ENCODE results near the gene TARS2. TPM values are rescaled to one million over a fixed set of nuclear protein-coding genes. Genes with fewer than 3 reads are reported as not detected.
A peak's percentile ranks its signal among the peaks of the same experiment; 100 is the strongest.

Gene TARS2
- total RNA-seq, 1 donor from 2014 or later = 32.2 TPM

DNA sequence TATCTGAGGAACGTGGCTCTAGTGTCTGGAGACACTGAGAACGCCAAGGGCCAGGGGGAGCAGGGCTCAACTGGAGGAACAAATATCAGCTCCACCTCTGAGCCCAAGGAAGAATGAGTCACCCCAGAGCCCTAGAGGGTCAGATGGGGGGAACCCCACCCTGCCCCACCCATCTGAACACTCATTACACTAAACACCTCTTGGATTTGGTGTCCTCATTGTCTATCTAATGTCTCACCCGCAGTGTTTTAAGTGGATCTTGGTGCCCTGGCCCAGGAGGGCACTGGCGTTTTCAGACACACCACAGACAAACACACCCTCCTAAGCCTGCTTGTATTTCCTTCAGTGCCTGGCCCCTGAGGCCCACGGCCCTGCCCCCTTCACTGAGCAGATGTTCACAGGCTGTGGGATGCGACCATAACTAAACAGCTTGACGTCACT, 26.2 kb downstream of the TARS2 start:
- DNase-seq = no peak
- Histone ChIP-seq H3K4me1 (peaks cover 40% of the 10 kb centered on the region), H3K4me3 (no peak overlapping the region), H3K27ac (replicated peaks) (peak overlapping the region; percentile 16), H3K36me3 (peaks cover 14% of the 10 kb centered on the region), H3K9me3 (replicated peaks) (no peaks in the 10 kb centered on the region), H3K27me3 (ENCODE audit: low read depth) (no peaks in the 10 kb centered on the region)
- TF ChIP-seq, protein P1, sequence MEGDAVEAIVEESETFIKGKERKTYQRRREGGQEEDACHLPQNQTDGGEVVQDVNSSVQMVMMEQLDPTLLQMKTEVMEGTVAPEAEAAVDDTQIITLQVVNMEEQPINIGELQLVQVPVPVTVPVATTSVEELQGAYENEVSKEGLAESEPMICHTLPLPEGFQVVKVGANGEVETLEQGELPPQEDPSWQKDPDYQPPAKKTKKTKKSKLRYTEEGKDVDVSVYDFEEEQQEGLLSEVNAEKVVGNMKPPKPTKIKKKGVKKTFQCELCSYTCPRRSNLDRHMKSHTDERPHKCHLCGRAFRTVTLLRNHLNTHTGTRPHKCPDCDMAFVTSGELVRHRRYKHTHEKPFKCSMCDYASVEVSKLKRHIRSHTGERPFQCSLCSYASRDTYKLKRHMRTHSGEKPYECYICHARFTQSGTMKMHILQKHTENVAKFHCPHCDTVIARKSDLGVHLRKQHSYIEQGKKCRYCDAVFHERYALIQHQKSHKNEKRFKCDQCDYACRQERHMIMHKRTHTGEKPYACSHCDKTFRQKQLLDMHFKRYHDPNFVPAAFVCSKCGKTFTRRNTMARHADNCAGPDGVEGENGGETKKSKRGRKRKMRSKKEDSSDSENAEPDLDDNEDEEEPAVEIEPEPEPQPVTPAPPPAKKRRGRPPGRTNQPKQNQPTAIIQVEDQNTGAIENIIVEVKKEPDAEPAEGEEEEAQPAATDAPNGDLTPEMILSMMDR (IDR thresholded peaks at IDR 0.05; ENCODE audit: borderline replicate concordance) = no peak
- intact Hi-C loops (cut with micrococcal nuclease) = no loop called here

DNA sequence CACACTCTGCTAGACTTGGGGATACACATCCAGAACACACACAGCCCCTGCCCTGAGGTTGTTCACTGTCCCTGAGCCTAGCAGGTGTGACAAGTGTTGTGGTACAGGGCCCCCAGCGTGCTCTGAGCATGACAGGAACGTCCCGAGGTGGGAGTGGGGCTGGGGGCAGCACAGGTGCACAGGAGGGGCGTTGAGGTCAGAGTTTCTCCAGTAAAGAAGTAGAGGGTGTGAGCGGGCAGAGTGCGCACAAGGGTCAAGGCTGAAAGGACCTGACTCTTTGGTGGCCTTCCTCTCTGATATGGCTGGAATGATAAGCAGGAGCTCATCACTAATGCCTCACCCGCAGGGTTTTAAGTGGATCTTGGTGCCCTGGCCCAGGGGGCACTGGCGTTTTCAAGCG, 27.0 kb downstream of the TARS2 start:
- H3K27ac ChIP-seq (replicated peaks) = peak overlapping the region; percentile 94
- no peak for DNase-seq

DNA sequence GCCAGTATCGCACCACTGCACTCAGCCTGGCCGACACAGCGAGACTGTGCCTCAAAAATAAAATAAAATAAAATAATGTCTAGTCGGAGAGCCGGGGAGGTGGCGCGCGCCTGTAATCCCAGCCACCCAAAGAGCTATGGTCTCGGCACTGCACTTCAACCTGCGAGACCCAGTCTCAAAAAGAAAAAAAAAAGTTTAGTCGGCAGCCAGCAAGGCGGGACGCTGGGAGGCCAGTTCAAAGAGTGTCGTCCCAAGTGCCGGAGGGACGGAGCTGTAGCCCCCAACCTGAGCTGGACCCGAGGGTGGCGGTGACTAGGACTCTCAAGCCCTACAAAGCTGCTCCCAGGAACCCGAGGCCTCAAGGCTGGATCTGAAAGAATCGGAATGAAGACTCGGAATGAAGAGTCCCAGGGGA, 27.7 kb downstream of the TARS2 start:
- DNase-seq = no peak
- Histone ChIP-seq H3K9me3 (replicated peaks) (no peaks in the 10 kb centered on the region), H3K27ac (replicated peaks) (peak overlapping the region; percentile 94), H3K4me3 (peak overlapping the region; percentile 74), H3K4me1 (peaks cover 25% of the 10 kb centered on the region), H3K27me3 (ENCODE audit: low read depth) (no peaks in the 10 kb centered on the region), H3K36me3 (peaks cover 14% of the 10 kb centered on the region)
- TF ChIP-seq, protein P1 (IDR thresholded peaks at IDR 0.05; ENCODE audit: borderline replicate concordance) = no peak
- intact Hi-C loops (cut with micrococcal nuclease) = no loop called here

More for the DNA sequence above, 27.0 kb downstream of the TARS2 start:
- Histone ChIP-seq H3K36me3 (peaks cover 14% of the 10 kb centered on the region), H3K4me1 (peaks cover 31% of the 10 kb centered on the region), H3K4me3 (peak overlapping the region; percentile 74), H3K9me3 (replicated peaks) (no peaks in the 10 kb centered on the region), H3K27me3 (ENCODE audit: low read depth) (no peaks in the 10 kb centered on the region)
- intact Hi-C loops (cut with micrococcal nuclease) = no loop called here
- TF ChIP-seq, protein P1 (IDR thresholded peaks at IDR 0.05; ENCODE audit: borderline replicate concordance) = no peak

DNA sequence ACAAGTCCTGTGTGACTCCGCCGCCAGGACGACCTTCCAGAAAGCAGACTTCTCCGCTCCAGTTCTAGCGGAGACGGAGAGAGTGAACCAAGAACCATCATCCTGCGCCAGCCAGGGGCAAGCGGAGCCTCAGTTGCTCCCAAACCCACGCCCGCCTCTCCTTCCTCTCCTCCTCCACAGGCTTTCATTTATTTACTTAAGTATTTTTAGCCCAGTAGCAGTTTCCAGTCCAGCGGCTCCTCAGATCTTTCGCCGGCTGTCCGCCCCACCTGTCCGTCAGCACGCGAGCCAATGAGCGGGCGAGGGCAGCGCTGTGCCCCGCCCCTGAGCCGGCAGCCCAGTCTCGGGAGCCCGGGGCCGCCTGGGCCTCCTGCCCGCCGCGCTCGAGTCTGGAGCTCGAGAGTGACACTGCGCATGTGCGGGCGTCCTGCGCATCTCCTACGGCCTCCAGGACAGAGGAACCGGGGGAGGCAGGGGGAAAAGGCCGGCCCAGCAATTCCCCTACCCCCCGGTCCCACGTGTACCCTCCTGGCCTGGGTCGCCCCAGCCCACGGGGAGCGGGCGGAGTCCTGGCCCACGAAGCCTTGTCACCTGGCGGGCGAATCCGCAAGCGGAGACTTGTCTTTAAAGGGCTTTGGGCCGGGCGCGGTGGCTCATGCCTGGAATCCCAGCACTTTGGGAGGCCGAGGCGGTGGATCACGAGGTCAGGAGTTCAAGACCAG, 28.3 kb downstream of the TARS2 start, which contains the start of gene FALEC:
Gene FALEC (plus strand): TSS at position 425 of the 722 bp plus-strand sequence.
- H3K9me3 ChIP-seq (replicated peaks) = no peaks in the 10 kb centered on the region
- peak within 1 kb of the TSS; percentile 74 for H3K4me3 ChIP-seq
- TF ChIP-seq, protein P1 (IDR thresholded peaks at IDR 0.05; ENCODE audit: borderline replicate concordance) = no peak
- H3K4me1 ChIP-seq = peaks cover 25% of the 10 kb centered on the region
- peaks cover 14% of the 10 kb centered on the region for H3K36me3 ChIP-seq
- H3K27ac ChIP-seq (replicated peaks) = peak within 1 kb of the TSS; percentile 94
- DNase-seq = peak; percentile 98
- H3K27me3 ChIP-seq (ENCODE audit: low read depth) = no peaks in the 10 kb centered on the region
- intact Hi-C loops (cut with micrococcal nuclease) = no loop called here

DNA sequence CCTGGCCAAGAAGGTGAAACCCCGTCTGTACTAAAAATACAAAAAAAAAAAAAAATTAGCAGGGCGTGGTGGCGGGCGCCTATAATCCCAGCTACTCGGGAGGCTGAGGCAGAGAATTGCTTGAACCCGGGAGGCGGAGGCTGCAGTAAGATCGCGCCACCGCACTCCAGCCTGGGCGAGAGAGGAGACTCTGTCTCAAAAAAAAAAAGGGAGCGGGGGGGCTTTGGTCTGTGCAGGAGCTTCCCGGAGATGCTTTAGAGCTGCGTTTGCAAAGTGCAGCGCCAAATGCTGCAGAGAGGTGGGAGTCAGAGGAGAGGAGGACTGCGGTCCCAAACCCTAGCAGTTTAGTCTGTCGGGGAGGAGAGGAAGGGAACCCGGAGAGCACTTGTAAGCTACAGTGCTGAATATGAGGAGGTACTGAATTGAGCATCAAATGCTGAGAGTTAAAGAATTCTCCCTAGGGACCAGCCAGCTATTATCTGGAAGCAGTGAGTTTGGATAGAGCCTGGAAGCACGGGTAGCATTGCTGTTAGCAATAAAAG, 28.9 kb downstream of the TARS2 start:
- Histone ChIP-seq H3K4me1 (peaks cover 25% of the 10 kb centered on the region), H3K27ac (replicated peaks) (peak overlapping the region; percentile 94), H3K27me3 (ENCODE audit: low read depth) (no peaks in the 10 kb centered on the region), H3K4me3 (peak overlapping the region; percentile 74), H3K9me3 (replicated peaks) (no peaks in the 10 kb centered on the region), H3K36me3 (peaks cover 10% of the 10 kb centered on the region)
- intact Hi-C loops (cut with micrococcal nuclease) = no loop called here
- no peak for DNase-seq
- TF ChIP-seq, protein P1 (IDR thresholded peaks at IDR 0.05; ENCODE audit: borderline replicate concordance) = peak; percentile 28

Measured in left ventricle myocardium inferior (tissue), 1 donor.